Gastrocnemius medialis (tissue), 4 donors: ENCODE measurements around the gene AIFM3.

Experiments
- POLR2A ChIP-seq, 2 donors: fragments of 450-650 bp; IDR thresholded peaks; one replicate each; pipeline ENCODE4 v1.6.1; 2017; ENCODE audit warnings: antibody characterized with exemption in 2 of 2, mild to moderate bottlenecking in 2 of 2, moderate library complexity in 2 of 2
- TF ChIP-seq, protein P1 (sequence below), 5 experiments: fragments of 450-650 bp in 3 of 5; fragments of 200-600 bp in 2 of 5; sonication (generic) in 2 of 5; IDR thresholded peaks in 4 of 5; conservative IDR thresholded peaks in 1 of 5; 1 replicate in 4 of 5; 2 replicates in 1 of 5; pipeline ENCODE4 v1.5.1; 2016 to 2019; ENCODE audit warnings: antibody characterized with exemption in 5 of 5, mild to moderate bottlenecking in 3 of 5, moderate library complexity in 3 of 5

- TF ChIP-seq, protein P1, sequence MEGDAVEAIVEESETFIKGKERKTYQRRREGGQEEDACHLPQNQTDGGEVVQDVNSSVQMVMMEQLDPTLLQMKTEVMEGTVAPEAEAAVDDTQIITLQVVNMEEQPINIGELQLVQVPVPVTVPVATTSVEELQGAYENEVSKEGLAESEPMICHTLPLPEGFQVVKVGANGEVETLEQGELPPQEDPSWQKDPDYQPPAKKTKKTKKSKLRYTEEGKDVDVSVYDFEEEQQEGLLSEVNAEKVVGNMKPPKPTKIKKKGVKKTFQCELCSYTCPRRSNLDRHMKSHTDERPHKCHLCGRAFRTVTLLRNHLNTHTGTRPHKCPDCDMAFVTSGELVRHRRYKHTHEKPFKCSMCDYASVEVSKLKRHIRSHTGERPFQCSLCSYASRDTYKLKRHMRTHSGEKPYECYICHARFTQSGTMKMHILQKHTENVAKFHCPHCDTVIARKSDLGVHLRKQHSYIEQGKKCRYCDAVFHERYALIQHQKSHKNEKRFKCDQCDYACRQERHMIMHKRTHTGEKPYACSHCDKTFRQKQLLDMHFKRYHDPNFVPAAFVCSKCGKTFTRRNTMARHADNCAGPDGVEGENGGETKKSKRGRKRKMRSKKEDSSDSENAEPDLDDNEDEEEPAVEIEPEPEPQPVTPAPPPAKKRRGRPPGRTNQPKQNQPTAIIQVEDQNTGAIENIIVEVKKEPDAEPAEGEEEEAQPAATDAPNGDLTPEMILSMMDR (IDR thresholded peaks at IDR 0.05 in 4 of 5, conservative IDR thresholded peaks at IDR 0.05 in 1 of 5): no peak
- no peak for TF ChIP-seq POLR2A (IDR thresholded peaks at IDR 0.05)
Observed at GRCh38 chr22:21026783-21027692, 60.0 kb downstream of the AIFM3 start.
